Endodermal cell (in vitro differentiated cells): Measurements from ENCODE around the gene HEXA. TPM values are rescaled to one million over a fixed set of nuclear protein-coding genes. Genes with fewer than 3 reads are reported as not detected.
"Not testable (repeated sequence)": the region's sequence is repeated elsewhere in the genome, so short reads cannot be mapped to it uniquely, and the experiment has no call there.

Experiments
- DNase-seq: peaks from one replicate; pipeline ENCODE4 v3.0.0-alpha.2; 2017
- H3K27ac ChIP-seq: 2 replicates; pipeline ENCODE4 v1.5.1; 2013; ENCODE audit warnings: mild to moderate bottlenecking, low read depth, low read length, moderate library complexity
- H3K27me3 ChIP-seq: 2 replicates; pipeline ENCODE4 v1.6.1; 2013; ENCODE audit warnings: mild to moderate bottlenecking, low read length, moderate library complexity; ENCODE audit not compliant: insufficient read depth, control insufficient read depth, poor library complexity, severe bottlenecking
- H3K36me3 ChIP-seq: 2 replicates; pipeline ENCODE4 v1.7.0; 2013; ENCODE audit warnings: mild to moderate bottlenecking, low read length, moderate library complexity; ENCODE audit not compliant: control insufficient read depth, insufficient read depth
- H3K4me1 ChIP-seq: one replicate; pipeline ENCODE4 v1.7.0; 2013; ENCODE audit warnings: low read length; ENCODE audit not compliant: control insufficient read depth, insufficient read depth
- H3K4me3 ChIP-seq: 2 replicates; pipeline ENCODE4 v1.5.1; 2013; ENCODE audit warnings: mild to moderate bottlenecking, low read length, moderate library complexity
- H3K9ac ChIP-seq: 2 replicates; pipeline ENCODE4 v1.6.1; 2013; ENCODE audit warnings: mild to moderate bottlenecking, low read length, moderate library complexity; ENCODE audit not compliant: poor library complexity, severe bottlenecking; ENCODE audit errors: extremely low read depth
- H3K9me3 ChIP-seq: 2 replicates; pipeline ENCODE4 v1.6.1; 2013; ENCODE audit warnings: mild to moderate bottlenecking, low read length, moderate library complexity; ENCODE audit not compliant: control insufficient read depth
- H3K27ac Mint-ChIP-seq: 2 replicates; pipeline ENCODE4 v1.8.0; 2020; ENCODE audit warnings: mixed read lengths
- H3K27me3 Mint-ChIP-seq: 2 replicates; pipeline ENCODE4 v1.8.0; 2021; ENCODE audit warnings: mild to moderate bottlenecking, mixed read lengths; ENCODE audit not compliant: insufficient read depth
- H3K36me3 Mint-ChIP-seq: 2 replicates; pipeline ENCODE4 v1.8.0; 2020; ENCODE audit warnings: low read depth, mixed read lengths
- H3K4me1 Mint-ChIP-seq: 2 replicates; pipeline ENCODE4 v1.8.0; 2020; ENCODE audit warnings: mixed read lengths
- H3K4me3 Mint-ChIP-seq: 2 replicates; pipeline ENCODE4 v1.8.0; 2020; ENCODE audit warnings: mild to moderate bottlenecking, moderate library complexity, mixed read lengths
- H3K9me3 Mint-ChIP-seq: 2 replicates; pipeline ENCODE4 v1.8.0; 2020; ENCODE audit warnings: mild to moderate bottlenecking, mixed read lengths
- WGBS, 2 experiments: methylation state at CpG; one replicate each; pipeline versions ENCODE4 v1.1.5 to v1.1.7; 2013; ENCODE audit warnings: missing lambda C conversion rate in 2 of 2, mixed read lengths in 1 of 2; ENCODE audit not compliant: insufficient coverage in 1 of 2, insufficient read length in 1 of 2; 5-methylcytosine and 5-hydroxymethylcytosine counted together
- total RNA-seq, 2 donors: library from RNA; stranded (reverse); fragmentation: NEBNext Ultra II Directional in 1 of 2; extraction: Animal tissue kit (Norgen Biotek cat#: 25700) in 1 of 2; gene quantifications; 2 replicates in 1 of 2; 3 replicates in 1 of 2; pipeline ENCODE4 v1.2.1, GENCODE V29; 2021
- TF ChIP-seq, protein P1 (sequence below): fragments of 200-600 bp; sonication (generic); conservative IDR thresholded peaks from 2 replicates; pipeline ENCODE4 v1.5.0; 2021; ENCODE audit warnings: antibody characterized with exemption, mild to moderate bottlenecking

Gene HEXA
- total RNA-seq, 2 donors from 2014 or later = 102 to 104 TPM

- peaks cover 18% of the 10 kb centered on the region for H3K27me3 Mint-ChIP-seq
Measured at GRCh38 chr15:72420576-72420975, 44.8 kb upstream of the HEXA start.

GRCh38 chr15:72419768-72420167 lies 44.0 kb upstream of the HEXA start:
- not testable (repeated sequence) for H3K36me3 Mint-ChIP-seq, H3K27ac Mint-ChIP-seq, DNase-seq, H3K4me3 Mint-ChIP-seq, H3K4me1 Mint-ChIP-seq, H3K4me1 ChIP-seq, H3K36me3 ChIP-seq, H3K27ac ChIP-seq, H3K9ac ChIP-seq, H3K9me3 ChIP-seq, H3K4me3 ChIP-seq, H3K9me3 Mint-ChIP-seq
- peaks cover 38% of the 10 kb centered on the region for H3K27me3 ChIP-seq
- 88 to 100% methylated on average over 3 of the region's 3 CpGs for WGBS, 2 experiments
- peaks cover 18% of the 10 kb centered on the region for H3K27me3 Mint-ChIP-seq

More at GRCh38 chr15:72420576-72420975, 44.8 kb upstream of the HEXA start:
- Histone ChIP-seq H3K4me3 (no peak overlapping the region), H3K27me3 (peaks cover 39% of the 10 kb centered on the region), H3K36me3 (no peaks in the 10 kb centered on the region), H3K9me3 (no peaks in the 10 kb centered on the region), H3K27ac (no peak overlapping the region), H3K4me1 (no peaks in the 10 kb centered on the region), H3K9ac (no peak overlapping the region)
- WGBS, 2 experiments = 100% methylated on average over 1 of the region's 2 CpGs
- H3K9me3 Mint-ChIP-seq = peaks cover 5% of the 10 kb centered on the region
- TF ChIP-seq, protein P1, sequence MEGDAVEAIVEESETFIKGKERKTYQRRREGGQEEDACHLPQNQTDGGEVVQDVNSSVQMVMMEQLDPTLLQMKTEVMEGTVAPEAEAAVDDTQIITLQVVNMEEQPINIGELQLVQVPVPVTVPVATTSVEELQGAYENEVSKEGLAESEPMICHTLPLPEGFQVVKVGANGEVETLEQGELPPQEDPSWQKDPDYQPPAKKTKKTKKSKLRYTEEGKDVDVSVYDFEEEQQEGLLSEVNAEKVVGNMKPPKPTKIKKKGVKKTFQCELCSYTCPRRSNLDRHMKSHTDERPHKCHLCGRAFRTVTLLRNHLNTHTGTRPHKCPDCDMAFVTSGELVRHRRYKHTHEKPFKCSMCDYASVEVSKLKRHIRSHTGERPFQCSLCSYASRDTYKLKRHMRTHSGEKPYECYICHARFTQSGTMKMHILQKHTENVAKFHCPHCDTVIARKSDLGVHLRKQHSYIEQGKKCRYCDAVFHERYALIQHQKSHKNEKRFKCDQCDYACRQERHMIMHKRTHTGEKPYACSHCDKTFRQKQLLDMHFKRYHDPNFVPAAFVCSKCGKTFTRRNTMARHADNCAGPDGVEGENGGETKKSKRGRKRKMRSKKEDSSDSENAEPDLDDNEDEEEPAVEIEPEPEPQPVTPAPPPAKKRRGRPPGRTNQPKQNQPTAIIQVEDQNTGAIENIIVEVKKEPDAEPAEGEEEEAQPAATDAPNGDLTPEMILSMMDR = no peak
- H3K4me3 Mint-ChIP-seq = no peak overlapping the region
- no peak overlapping the region for H3K27ac Mint-ChIP-seq
- no peaks in the 10 kb centered on the region for H3K36me3 Mint-ChIP-seq
- DNase-seq = no peak
- H3K4me1 Mint-ChIP-seq = no peaks in the 10 kb centered on the region

DNA sequence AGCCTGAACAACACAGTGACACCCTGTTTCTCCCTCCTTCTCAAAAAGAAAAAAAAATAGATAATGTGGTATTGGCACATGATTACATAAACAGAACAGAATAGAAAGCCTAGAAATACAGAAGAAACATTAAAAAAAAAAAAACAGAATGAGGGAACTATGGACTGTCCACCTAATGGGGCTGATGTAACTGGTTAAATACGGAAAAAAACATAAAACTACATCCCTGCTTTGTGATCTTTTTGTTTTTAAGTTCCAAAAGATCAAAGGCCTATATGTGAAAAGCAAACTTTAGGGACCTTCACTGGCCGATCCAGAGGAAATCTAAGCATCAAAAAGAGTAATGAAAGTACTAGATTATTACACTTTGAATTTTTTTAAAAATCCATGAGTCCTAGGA lies 39.5 kb upstream of the HEXA start:
- WGBS, 2 experiments = 78 to 79% methylated on average over 2 of the region's 2 CpGs
- DNase-seq = no peak
- H3K4me3 ChIP-seq = no peak overlapping the region

DNA sequence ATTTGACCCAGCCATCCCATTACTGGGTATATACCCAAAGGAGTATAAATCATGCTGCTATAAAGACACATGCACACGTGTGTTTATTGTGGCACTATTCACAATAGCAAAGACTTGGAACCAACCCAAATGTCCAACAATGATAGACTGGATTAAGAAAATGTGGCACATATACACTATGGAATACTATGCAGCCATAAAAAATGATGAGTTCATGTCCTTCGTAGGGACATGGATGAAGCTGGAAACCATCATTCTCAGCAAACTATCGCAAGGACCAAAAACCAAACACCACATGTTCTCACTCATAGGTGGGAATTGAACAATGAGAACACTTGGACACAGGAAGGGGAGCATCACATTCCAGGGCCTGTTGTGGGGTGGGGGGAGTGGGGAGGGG lies 37.5 kb upstream of the HEXA start:
- not testable (repeated sequence) for H3K36me3 Mint-ChIP-seq, H3K36me3 ChIP-seq, DNase-seq, H3K9me3 Mint-ChIP-seq, H3K4me1 ChIP-seq, H3K4me3 ChIP-seq, H3K27ac ChIP-seq, H3K9ac ChIP-seq, H3K9me3 ChIP-seq, H3K4me3 Mint-ChIP-seq, H3K27ac Mint-ChIP-seq, H3K4me1 Mint-ChIP-seq
- peaks cover 32% of the 10 kb centered on the region for H3K27me3 Mint-ChIP-seq
- no CpG with 5 or more reads among the region's 3 CpGs for WGBS, 2 experiments
- peaks cover 33% of the 10 kb centered on the region for H3K27me3 ChIP-seq

More for the DNA sequence above, 39.5 kb upstream of the HEXA start:
- peaks cover 16% of the 10 kb centered on the region for H3K27me3 ChIP-seq
- peaks cover 3% of the 10 kb centered on the region for H3K9me3 Mint-ChIP-seq
- no peaks in the 10 kb centered on the region for H3K4me1 Mint-ChIP-seq
- no peaks in the 10 kb centered on the region for H3K36me3 Mint-ChIP-seq
- H3K27ac ChIP-seq = no peak overlapping the region
- no peaks in the 10 kb centered on the region for H3K9me3 ChIP-seq
- no peak overlapping the region for H3K9ac ChIP-seq
- no peaks in the 10 kb centered on the region for H3K4me1 ChIP-seq
- H3K4me3 Mint-ChIP-seq = no peak overlapping the region
- TF ChIP-seq, protein P1 = no peak
- no peak overlapping the region for H3K27ac Mint-ChIP-seq
- H3K36me3 ChIP-seq = no peaks in the 10 kb centered on the region
- H3K27me3 Mint-ChIP-seq = peaks cover 23% of the 10 kb centered on the region
